Testis (tissue), 2 donors: ENCODE data around the gene SLC25A25.

ENCODE experiments used
- CTCF ChIP-seq, 3 experiments: fragments of 450-650 bp in 2 of 3; fragments of 200-600 bp in 1 of 3; sonication (generic) in 1 of 3; IDR thresholded peaks; one replicate each; pipeline ENCODE4 v1.5.1; 2016 to 2019; ENCODE audit warnings: antibody characterized with exemption in 3 of 3, mild to moderate bottlenecking in 2 of 3, moderate library complexity in 1 of 3
- POLR2A ChIP-seq: fragments of 450-650 bp; IDR thresholded peaks from one replicate; pipeline ENCODE4 v1.6.1; 2017; ENCODE audit warnings: antibody characterized with exemption, mild to moderate bottlenecking, moderate library complexity

GRCh38 chr9:128059365-128059983 lies 8.6 kb upstream of the SLC25A25 start:
- no peak for TF ChIP-seq CTCF (IDR thresholded peaks at IDR 0.05)
- TF ChIP-seq POLR2A, result no peak
